Activated CD4-positive, alpha-beta T cell treated with anti-CD3 and anti-CD28 coated beads for 1 hour (primary cell): ENCODE measurements around the gene DLL1.
"Not testable (repeated sequence)": the region's sequence is repeated elsewhere in the genome, so short reads cannot be mapped to it uniquely, and the experiment has no call there.

Experiments used
- DNase-seq: peaks from one replicate; pipeline ENCODE4 v3.0.0-alpha.2; 2020

DLL1 gene

DNA sequence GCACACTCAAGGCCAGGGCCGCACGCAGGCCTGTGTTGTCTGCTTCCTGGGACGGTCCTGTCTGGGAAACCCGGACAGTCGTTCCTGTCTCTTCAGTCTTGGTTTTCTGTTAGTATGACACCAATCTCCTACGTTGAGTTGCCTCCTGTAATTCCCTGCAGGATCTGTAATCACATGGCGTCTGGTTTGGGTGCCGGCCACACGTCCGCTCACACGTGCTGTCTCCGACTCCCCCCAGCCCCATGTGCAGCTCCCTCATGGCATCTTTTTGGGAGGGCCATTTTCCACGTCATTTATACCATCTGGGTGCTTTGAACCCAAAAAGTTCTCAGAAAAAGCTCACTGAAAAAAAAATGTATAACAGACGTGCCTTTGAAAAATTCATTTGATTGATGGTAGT lies 23.2 kb downstream of the DLL1 start:
- no peak for DNase-seq

DNA sequence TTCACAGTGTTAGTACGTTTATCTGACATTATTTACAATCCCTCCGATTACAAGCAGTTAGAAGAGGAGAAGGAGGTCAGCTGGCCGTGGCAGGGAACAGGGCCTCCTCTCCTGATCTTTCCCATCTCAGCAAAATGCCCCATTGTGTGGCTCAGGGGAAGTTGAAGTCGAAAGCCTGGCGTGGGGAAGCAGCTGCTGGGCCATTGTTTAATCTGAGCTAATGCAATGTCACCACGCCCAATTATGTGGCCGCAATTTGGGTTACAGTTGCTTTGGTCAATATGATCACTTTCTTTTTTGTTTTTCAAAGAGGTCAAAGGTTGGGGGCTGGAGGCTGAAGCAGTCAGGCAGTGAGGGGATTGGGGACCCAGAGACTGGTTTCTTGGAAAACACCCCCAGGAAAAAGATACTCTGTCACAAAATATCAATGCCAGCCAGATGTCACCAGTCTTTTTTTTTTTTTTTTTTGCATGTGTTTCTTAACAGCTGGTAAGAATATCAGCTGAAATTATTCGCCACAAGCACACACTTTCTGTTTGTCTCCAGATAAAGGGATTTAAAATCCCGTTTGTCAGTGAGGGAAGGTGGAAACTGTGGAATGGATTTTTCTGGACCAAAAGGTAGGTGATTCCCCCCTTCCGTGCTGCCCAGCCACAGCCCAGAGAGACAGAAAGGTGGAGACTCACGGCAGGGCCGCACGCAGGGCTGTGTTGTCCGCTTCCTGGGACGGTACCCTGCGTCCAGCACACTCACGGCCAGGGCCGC lies 24.6 kb downstream of the DLL1 start:
- DNase-seq: no peak

DNA sequence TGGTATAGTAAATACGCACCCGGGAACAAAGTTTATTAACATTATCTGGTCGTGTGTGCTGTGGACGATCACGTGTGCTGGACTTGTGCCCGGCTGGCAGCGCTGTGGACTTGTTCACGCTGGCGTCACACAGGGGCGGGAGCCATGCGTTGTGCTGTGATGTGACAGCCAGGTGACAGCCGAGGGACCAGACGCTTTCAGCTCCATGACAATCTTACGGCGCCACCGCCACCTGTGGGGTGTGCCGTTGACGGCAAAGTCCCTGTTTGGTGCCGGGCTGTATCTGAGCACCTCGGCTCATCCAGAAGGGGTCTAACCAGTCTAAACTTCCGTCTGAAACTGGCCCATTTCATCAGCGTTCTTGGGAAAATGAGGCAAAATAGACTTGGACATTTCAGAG lies 25.2 kb downstream of the DLL1 start:
- no peak for DNase-seq

DNA sequence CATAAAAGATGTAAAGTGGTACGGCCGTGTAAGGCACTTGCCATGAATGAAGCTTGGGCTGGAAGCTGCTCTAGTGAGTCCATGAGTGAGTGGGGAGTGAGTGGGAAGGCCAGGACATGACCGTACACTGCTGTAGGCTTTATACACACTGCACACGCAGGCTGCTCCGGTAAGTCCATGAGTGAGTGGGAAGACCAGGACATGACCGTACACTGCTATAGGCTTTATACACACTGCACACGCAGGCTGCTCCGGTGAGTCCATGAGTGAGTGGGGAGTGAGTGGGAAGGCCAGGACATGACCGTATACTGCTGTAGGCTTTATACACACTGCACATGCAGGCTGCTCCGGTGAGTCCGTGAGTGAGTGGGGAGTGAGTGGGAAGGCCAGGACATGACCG lies 26.2 kb downstream of the DLL1 start:
- DNase-seq: not testable (repeated sequence)

DNA sequence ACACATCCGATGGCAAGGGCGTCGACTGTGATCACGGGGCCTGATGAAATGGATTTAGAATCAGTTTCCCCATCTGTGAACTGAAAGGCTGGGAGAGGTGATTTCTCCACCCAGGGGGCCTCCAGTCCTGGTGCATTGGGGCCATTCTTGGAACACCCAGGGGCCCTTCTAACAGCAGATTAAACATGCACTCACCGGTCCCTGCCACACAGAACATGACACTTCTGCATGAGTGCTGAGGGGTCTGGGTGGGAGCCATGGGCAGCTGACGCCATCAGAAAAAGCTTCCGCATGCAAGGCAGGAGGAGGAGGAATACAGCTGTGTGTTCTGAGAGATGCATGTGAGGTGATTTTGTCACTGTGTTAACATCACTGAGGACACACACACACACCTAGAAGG lies 26.8 kb downstream of the DLL1 start:
- DNase-seq: no peak

DNA sequence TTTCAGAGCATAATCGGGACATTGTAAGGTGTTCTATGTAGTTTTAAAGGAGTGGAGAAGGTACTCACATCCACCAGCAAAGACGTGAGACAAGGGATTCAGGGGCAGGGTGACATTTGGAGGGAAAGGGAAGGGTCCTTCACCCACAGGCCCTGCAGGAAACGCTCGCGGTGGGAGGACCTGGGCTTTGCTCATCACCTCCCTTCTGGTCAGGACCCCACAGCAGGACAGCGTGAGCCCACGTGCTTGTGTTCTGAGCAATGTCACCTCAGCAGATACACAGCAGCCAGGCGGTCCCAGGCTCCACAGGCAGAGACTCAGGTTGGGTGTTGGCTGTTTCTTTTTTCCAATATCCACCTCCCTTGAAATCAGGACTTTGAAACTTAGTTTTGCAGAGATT lies 27.5 kb downstream of the DLL1 start:
- no peak for DNase-seq

DNA sequence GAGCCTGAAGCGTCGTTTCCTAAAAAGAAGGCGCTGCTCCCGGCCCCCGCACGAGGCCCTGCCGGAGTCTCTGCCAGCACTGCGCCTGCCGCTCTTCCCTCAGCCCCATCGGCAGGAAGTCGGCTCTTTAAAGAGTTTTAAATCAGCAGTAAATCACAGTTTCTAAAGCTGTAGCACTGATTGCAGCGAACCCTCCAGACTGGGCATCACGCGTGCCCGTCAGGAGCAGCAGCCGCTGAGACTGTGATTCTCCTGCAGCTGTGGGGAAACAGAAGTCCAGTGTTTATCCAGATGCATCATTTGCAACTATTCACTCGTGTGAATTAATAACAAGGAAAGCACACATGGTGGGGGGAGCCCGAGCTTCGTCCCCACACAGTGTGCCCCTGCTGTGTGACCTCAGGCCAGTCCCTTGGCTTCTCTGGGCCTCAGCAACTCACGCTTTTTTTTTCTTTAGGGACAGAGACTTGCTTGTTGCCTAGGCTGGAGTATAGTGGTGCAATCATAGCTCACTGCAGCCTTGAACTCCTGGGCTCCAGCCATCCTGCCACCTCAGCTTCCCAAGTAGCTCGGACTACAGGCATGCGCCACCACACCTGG lies 28.3 kb downstream of the DLL1 start:
- DNase-seq: no peak

DNA sequence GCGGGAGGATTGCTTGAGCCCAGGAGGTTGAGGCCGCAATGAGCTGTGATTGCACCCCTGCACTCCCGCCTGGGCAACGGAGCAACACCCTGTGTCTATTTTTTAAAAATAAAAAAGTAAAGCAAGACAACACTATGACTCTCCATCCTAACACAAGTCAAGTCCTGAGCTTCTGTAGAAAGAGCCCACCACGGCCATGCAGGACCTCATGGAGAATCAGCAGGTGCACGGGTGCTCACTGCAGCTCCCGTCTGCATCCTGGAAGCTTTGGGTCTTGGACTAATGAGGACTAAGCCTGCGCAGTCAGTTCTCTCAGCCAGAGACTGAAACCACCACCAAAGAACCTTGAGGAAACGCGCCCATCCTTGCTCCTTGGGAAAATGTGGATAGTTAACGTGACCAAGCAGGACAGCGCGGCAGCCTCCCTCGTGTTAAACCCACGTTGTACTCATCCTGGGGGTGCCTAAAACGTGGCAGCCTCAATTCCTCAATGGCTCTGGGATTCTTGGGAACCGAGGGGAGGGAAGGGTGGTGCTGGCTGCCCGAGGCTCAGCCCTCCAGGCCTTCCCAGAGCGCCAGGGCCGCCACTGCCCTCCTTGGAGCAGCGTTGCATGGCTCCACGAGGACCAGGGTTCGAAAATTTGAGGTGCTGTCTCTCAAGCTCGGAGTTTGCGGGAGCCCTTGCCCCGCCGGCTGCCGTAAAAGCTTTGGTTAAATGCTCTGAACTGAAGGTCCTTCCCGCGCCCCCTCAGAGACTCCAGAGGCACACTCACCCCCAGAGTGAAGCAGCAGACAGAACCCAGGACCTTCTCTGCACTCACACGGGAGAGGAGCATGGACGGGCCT lies 29.0 kb downstream of the DLL1 start:
- DNase-seq: no peak

DNA sequence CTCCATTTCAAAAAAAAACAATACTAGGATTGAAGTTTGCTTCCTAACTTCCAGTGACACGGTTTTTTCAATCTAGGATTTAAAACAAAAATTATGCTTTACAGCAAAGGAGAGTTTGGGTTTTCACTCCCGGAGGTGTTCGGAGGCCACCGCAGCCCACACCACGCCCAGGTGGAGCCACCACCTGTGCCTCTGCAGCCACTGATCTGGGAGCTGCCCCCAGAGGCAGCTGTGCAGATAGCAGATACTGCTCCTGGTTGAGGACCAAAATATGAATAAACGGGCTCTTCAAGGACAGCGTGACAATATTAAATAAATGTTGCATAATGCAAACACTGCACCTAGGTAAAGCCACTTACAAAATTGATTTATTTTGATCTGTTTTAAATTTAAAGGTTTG lies 30.2 kb downstream of the DLL1 start:
- no peak for DNase-seq

DNA sequence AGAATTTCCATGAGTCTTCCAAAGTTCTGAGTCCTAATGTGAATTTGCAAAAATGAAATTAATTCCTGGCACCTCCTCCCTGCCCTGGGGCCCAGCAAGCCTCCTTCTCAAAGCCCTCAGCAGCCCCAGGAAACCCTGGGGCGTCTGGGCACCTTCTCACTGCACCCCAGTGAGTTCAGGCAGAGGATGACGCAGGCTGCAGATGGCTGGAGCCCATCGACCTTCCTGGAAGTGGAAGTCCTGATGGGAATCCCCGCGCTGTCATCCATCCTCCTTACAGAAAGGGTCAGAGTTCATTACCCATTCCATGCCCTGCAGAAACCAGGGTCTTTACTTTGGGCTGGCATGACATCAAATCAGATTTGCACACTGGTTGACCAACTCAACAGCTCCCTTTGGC lies 31.6 kb downstream of the DLL1 start:
- DNase-seq: no peak

DNA sequence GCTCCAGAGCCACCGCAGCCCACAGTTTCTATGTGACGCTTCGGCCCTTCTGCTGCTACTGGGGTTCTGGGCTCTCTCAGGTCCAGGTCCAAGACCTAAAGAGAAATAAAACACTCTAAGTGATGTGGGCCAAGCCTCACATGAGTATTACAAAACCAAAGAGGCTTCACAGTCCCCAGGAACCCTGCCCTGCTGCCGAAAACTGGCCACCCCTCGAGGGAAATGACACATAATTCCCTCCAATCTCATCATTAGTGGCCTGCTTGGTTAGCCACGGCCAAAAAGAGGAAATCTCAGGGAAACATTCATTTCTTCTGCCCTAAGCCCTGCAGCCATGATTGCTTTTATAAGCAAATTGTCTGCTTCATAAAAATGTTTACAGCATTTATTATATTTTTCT lies 32.5 kb downstream of the DLL1 start:
- no peak for DNase-seq

DNA sequence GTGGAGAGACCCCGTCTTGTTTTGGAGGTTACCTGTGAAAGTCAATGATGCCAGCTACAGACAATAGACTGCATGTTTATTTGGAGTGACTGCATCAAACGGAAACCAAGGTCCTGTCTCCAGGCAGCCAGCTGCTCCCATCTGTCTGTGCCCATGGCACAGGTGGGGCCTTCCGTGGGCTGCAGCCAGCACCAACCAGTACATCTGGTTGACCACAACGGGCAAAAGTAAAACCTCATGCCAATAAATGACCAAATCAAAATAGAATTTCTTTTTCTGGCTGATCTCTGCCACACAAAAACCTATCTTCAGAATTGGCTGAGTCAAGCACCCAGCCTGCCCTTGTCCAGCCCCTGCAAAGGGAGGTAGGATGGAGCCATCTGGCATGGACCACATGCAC lies 33.5 kb downstream of the DLL1 start:
- DNase-seq: no peak

DNA sequence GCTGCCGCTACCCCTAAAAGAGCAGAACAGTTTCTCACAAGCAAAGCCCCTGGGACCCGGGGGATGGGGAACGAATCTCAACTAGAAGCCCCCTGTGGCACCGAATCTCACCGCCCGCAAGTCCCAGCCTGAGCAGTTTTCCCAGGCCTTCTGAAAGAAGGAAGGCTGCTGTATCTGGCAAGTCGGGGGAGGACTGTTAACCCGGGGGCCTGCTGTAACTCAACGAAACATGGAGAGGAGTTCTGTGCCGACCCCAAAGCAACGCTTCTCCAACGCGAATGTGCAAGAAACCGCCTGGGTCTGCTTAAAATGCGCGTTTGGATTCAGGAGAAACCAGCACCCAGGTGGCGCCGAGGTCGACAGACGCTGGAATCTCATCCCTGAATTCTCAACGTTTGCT lies 34.2 kb downstream of the DLL1 start:
- no peak for DNase-seq

DNA sequence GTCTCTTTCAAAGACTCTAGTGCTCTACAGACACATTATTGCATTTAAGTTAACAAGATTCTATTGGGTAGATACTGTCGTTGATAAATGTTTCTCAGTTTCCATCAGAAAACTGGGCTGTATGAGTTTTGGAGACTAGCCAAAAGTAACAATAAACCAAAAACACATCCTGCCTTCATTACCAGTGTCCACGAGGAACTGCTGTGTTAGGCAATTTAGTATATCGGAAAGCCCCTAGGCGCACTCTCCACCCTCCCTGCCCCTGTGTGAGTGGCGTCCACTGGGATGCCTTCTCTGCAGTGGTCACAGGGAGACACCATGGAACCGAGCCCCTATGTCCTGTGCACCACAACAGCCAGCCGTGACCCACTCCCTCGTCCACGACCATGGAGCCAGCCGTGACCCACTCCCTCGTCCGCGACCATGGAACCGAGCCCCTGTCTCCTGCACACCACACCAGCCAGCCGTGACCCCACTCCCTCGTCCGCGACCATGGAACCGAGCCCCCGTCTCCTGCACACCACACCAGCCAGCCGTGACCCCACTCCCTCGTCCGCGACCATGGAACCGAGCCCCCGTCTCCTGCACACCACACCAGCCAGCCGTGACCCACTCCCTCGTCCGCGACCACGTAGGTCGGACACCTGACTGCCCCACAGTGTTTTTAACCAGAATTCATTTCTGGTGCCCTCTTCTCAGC lies 35.3 kb downstream of the DLL1 start:
- DNase-seq: no peak

DNA sequence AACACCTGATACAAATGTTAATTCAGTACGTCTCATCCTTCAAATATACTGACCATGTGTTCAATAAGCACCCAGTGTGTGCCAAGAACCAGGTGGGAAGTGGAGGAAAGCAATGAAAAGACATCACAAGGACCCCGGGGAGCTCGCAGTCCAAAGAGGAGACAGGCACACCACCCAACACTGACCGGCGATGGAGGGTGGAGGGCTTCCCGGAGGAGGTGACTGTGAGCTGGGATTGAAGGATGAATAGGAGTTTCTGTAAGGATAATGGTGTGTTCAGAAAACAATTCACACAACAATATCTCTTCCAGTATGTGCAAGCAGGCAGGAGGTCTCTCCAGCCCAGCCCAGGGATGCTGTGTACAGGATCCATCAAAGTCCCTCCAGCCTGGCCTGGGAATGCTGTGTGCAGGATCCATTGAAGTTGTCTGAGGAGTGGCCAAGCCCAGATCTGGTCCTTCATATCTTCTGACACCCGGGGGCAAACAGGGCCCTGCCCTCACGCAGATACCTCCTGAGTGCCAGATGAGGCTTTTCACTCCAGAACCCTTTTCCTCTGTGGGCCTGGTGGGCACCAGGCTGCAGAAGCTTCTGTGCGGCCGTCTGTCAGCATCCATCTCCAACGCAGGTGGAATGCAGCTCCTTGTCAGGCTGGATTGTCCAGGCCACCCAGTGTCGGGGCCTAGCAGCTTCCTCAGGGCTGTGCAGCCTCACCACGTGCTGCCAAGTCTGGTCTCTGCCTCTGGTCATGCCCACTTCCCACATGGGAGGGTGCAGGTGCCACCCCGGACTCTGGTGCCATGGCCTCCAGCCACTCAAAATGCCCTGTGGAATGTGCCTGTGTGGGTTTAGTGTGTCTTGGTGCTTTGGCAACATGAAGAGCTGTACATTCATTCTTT lies 36.3 kb downstream of the DLL1 start:
- DNase-seq: no peak

DNA sequence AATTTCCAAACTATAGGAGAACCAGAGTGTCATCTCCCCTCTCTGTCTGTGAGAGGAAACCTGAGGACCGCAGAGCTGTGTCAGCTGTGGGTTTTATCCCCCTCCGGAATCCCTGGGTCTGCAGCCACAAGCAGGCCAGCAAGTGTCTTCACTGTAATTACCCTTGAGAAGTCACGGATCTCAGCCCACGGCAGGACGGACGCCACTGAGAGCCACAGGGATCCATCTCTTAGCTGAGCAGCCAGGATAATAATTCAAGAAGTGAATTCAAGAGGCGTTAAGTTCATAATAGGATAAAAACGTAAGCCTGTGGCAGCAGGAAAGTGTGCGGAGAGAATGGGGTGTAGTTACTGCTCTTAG lies 37.0 kb downstream of the DLL1 start:
- DNase-seq: no peak

DNA sequence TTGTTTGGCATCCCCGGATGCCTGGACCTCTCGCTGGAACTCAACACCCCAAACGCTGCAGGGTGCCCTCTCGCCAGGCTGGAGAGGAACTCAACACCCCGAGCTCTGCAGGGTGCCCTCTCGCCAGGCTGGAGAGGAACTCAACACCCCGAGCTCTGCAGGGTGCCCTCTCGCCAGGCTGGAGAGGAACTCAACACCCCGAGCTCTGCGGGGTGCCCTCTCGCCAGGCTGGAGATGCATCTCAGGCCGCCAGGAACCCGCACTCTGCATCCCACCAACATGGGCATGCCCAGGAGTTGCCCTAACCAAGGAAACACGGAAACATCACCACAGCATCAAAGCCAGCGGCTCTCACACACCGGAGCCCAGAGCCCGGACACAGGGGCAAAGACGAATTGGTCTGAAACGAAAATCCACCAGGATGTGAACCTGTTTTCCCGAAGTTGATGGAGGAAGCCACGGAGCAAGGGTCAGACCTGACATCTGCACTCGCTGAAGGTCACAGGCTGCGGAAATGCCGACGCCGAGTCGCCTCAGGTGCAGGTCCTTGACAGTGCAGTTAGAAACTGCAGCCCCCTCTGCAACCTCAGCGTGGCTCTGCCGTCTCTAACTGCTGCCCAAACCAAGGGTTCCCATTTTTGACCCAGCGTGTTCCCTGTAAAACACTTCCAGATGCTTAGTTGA lies 37.5 kb downstream of the DLL1 start:
- no peak for DNase-seq

DNA sequence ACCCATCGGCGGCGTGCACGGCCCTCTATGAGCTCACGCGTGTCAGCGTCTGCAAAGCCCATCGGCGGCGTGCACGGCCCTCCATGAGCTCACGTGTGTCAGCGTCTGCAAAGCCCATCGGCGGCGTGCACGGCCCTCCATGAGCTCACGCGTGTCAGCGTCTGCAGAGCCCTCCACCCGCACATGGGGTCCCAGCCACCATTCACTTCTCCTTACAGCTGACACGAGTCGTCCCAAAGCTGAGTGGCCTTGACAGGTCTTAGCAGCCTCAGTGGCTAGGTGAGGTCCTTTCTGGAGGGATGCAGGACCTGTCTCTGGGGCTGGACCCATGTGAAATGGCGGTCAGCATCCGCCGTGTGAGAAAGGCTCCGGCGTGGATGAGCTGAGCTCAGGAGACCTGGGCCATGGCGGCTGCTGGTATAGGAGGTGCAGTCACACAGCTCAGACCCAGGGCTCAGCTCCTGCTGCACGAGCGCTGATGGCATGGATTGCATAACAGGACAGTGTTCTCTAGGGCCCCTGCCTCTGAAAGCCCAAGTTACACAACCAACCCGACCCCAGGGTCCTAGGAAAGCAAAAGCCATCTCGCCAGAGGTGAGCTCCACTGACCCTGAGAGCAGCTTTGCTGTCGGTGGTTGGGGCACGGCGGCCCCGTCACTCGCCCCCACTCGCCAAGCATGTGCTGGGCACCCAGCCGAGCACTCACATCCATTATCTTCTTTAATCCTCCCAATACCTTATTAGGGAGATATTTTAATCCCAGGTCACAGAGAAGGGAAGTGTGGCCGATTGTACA lies 38.9 kb downstream of the DLL1 start:
- DNase-seq: no peak

DNA sequence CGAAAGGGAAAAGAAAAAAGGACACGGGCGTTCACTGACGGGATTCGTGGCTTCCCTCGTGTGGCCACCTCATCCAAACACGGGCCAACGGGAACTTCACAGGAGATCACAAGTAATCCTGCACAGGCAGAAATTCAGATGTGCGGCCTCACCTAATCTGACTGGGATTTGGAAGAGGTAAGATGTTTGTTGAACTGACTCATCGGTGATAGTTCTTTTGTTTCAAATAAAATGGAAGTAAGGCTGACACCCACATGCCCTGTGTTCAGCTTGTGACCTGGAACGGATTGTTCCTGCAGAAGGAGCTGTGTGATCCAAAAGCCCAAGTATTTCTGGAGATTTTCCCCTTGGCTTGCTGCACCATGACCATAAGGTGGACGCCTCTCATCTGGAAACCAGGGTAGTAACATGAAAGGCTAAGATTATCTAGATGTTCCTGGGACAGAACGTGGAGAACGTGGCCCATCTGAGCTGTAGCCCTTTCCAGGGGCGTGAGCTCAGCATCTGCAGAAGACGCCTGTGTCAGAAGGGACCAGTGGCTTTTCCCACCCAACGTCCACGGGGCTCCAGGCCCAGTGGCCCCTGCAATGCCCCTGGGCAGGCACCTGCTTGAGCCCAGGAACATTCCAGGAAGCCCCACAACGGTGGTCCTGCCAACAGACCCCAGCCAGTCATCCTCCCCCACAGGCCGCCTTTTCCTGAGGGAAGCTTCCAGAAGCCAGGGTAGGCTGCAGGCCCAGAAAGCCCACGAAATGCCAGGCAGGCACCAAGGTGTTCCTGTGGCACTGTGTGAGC lies 39.7 kb downstream of the DLL1 start:
- DNase-seq: no peak

DNA sequence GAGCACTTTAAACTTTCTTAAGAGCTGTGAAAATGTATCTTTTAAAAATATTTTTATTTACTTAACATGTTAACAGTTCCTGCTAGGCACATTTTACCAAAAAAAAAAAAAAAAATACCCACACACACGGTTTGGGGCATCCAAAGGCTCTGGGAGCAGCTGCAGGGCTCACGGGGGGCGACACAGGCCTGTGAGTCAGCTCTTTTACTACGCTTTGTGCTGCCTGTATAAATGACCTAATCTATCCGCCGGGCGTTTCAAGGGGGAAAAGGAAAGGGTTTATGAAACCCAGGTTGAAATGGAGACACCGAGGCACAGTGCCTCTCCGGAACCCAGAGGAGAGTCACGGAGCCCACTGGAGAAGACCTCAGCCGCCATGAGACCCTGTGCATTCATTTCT lies 40.4 kb downstream of the DLL1 start:
- DNase-seq: no peak
